Vagina (tissue), 2 donors: ENCODE measurements around the gene MED13L. TPM values are rescaled to one million over a fixed set of nuclear protein-coding genes. Genes with fewer than 3 reads are reported as not detected.

Experiments
- DNase-seq, 2 donors: peaks; one replicate each; pipeline ENCODE4 v3.0.0-alpha.2; 2017; ENCODE audit errors: extremely low spot score in 2 of 2
- H3K27ac ChIP-seq: fragments of 200-600 bp; sonication (generic); one replicate; pipeline ENCODE4 v1.5.1; 2019
- H3K27me3 ChIP-seq: fragments of 200-600 bp; sonication (generic); one replicate; pipeline ENCODE4 v1.5.1; 2019
- H3K36me3 ChIP-seq, 2 donors: fragments of 200-600 bp; sonication (generic); one replicate each; pipeline ENCODE4 v1.5.1; 2017 to 2019
- H3K4me1 ChIP-seq: fragments of 200-600 bp; sonication (generic); one replicate; pipeline ENCODE4 v1.5.1; 2019
- H3K4me3 ChIP-seq, 2 donors: fragments of 200-600 bp; sonication (generic); 1 replicate in 1 of 2; 2 replicates in 1 of 2; pipeline ENCODE4 v1.5.1; 2016 to 2019
- H3K9me3 ChIP-seq: fragments of 200-600 bp; sonication (generic); one replicate; pipeline ENCODE4 v1.5.1; 2019
- POLR2A ChIP-seq, 2 donors: fragments of 450-650 bp; IDR thresholded peaks; one replicate each; pipeline ENCODE4 v1.6.1; 2017; ENCODE audit warnings: antibody characterized with exemption in 2 of 2, mild to moderate bottlenecking in 2 of 2, moderate library complexity in 2 of 2
- POLR2AphosphoS5 ChIP-seq, 2 donors: sonication (generic); formaldehyde crosslinking; IDR thresholded peaks; one replicate each; pipeline ENCODE4 v1.9.0; 2017; ENCODE audit warnings: antibody characterized with exemption in 2 of 2, mild to moderate bottlenecking in 2 of 2, low read depth in 1 of 2; ENCODE audit not compliant: insufficient read depth in 1 of 2
- intact Hi-C: fragments of 100-400 bp; cut with DNase I; formaldehyde crosslinking; loops from one replicate; pipeline ENCODE4 v1.15.1; 2023
- total RNA-seq: library from RNA; depleted of rRNA; stranded (reverse); fragments of >200 nt; gene quantifications from one replicate; pipeline ENCODE4 v1.2.3, GENCODE V29; 2016
- TF ChIP-seq, protein P1 (sequence below), 3 experiments: fragments of 450-650 bp in 2 of 3; fragments of 200-600 bp in 1 of 3; sonication (generic) in 1 of 3; IDR thresholded peaks; one replicate each; pipeline ENCODE4 v1.5.1; 2017 to 2019; ENCODE audit warnings: antibody characterized with exemption in 3 of 3, mild to moderate bottlenecking in 2 of 3, moderate library complexity in 2 of 3

The MED13L gene
- total RNA-seq, 1 donor from 2014 or later, result 161 TPM

DNA sequence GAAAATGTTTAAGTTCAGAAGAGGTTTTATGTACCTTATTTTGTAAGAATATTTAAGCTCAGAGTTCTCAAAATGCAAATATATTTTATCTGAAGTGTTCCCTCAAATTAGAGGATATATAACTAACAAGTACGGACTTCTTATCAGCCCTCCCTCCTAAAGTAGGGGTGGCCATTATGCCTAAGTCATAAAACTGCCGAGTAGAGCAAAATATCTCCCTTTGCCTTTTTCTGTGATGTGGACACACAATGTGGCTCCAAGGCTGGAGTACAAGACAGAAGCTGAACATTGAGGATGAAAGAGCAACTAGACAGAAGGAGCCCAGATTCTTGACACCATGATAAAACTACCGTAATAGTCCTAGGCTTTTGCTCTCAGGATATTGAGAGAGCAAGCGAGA lies 120.9 kb downstream of the MED13L start:
- no peaks in the 10 kb centered on the region for H3K27me3 ChIP-seq
- TF ChIP-seq, protein P1, sequence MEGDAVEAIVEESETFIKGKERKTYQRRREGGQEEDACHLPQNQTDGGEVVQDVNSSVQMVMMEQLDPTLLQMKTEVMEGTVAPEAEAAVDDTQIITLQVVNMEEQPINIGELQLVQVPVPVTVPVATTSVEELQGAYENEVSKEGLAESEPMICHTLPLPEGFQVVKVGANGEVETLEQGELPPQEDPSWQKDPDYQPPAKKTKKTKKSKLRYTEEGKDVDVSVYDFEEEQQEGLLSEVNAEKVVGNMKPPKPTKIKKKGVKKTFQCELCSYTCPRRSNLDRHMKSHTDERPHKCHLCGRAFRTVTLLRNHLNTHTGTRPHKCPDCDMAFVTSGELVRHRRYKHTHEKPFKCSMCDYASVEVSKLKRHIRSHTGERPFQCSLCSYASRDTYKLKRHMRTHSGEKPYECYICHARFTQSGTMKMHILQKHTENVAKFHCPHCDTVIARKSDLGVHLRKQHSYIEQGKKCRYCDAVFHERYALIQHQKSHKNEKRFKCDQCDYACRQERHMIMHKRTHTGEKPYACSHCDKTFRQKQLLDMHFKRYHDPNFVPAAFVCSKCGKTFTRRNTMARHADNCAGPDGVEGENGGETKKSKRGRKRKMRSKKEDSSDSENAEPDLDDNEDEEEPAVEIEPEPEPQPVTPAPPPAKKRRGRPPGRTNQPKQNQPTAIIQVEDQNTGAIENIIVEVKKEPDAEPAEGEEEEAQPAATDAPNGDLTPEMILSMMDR (IDR thresholded peaks at IDR 0.05), result no peak
- TF ChIP-seq POLR2A (IDR thresholded peaks at IDR 0.05) (no peak), POLR2AphosphoS5 (IDR thresholded peaks at IDR 0.05; ENCODE audit: insufficient read depth in 1 of 2, low read depth in 1 of 2) (no peak)

DNA sequence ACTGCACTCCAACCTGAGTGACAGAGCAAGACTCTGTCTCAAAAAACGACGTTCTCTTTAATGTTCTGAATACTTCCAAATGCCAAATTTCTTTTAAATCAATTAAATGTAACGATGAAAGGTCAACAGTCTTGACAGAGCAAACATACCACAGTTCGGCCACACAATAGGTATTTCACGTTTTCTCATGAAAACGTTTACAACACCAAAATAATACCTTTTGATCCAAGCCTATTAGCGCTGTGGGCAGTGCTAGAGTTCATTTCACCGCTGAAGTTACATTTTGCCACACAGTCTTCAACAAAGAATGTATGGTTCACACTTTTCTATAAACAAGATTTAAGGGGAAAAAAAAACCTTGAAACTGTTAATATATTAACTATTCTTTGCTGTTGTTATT lies 122.1 kb downstream of the MED13L start:
- no peaks in the 10 kb centered on the region for H3K9me3 ChIP-seq
- TF ChIP-seq, protein P1 (IDR thresholded peaks at IDR 0.05), result no peak
- TF ChIP-seq POLR2A (IDR thresholded peaks at IDR 0.05) (no peak), POLR2AphosphoS5 (IDR thresholded peaks at IDR 0.05; ENCODE audit: insufficient read depth in 1 of 2, low read depth in 1 of 2) (no peak)
- H3K27me3 ChIP-seq, result no peaks in the 10 kb centered on the region
- intact Hi-C loops, result no loop called here
- H3K27ac ChIP-seq, result no peak overlapping the region
- no peak for DNase-seq
- H3K36me3 ChIP-seq, result no peaks in the 10 kb centered on the region
- H3K4me1 ChIP-seq, result peaks cover 62% of the 10 kb centered on the region
- H3K4me3 ChIP-seq, result no peak overlapping the region

More for the DNA sequence above, 120.9 kb downstream of the MED13L start:
- H3K36me3 ChIP-seq, result no peaks in the 10 kb centered on the region
- no peak overlapping the region for H3K27ac ChIP-seq
- H3K4me1 ChIP-seq, result peaks cover 67% of the 10 kb centered on the region
- intact Hi-C loops, result no loop called here
- no peak for DNase-seq
- no peaks in the 10 kb centered on the region for H3K9me3 ChIP-seq
- H3K4me3 ChIP-seq, result no peak overlapping the region

- TF ChIP-seq POLR2A (IDR thresholded peaks at IDR 0.05) (no peak), POLR2AphosphoS5 (IDR thresholded peaks at IDR 0.05; ENCODE audit: insufficient read depth in 1 of 2, low read depth in 1 of 2) (no peak)
- TF ChIP-seq, protein P1 (IDR thresholded peaks at IDR 0.05), result no peak
- intact Hi-C loops, result no loop called here
- no peak overlapping the region for H3K27ac ChIP-seq
- no peaks in the 10 kb centered on the region for H3K36me3 ChIP-seq
- H3K9me3 ChIP-seq, result no peaks in the 10 kb centered on the region
- H3K4me1 ChIP-seq, result peaks cover 62% of the 10 kb centered on the region
- DNase-seq, result no peak
- no peak overlapping the region for H3K4me3 ChIP-seq
- no peaks in the 10 kb centered on the region for H3K27me3 ChIP-seq
These were observed 123.5 kb downstream of the MED13L start for GRCh38 chr12:116153983-116154382.

DNA sequence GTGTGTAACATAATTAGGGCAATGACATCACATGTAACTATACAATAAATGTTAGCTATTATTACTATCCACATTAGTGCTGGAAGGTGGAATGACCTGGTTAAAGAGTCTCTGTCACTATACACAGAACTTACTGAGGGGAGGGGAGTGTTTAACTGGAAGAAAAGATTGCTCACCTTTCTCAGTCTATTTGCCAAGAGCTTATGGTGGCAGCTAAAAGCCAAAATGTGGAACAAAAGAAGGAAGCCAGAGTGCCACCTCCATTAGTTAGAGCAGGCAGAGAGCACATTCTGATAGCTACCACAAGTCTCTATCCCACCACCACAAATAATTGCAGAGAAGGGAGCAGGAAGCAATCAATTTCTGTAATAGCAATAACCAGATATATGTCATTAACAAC lies 124.4 kb downstream of the MED13L start:
- H3K27ac ChIP-seq, result no peak overlapping the region
- H3K9me3 ChIP-seq, result no peaks in the 10 kb centered on the region
- DNase-seq, result no peak
- TF ChIP-seq POLR2A (IDR thresholded peaks at IDR 0.05), result no peak
- TF ChIP-seq, protein P1 (IDR thresholded peaks at IDR 0.05), result no peak
- TF ChIP-seq POLR2AphosphoS5 (IDR thresholded peaks at IDR 0.05; ENCODE audit: insufficient read depth in 1 of 2, low read depth in 1 of 2), result no peak
- no peak overlapping the region for H3K4me3 ChIP-seq
- peaks cover 60% of the 10 kb centered on the region for H3K4me1 ChIP-seq
- no peaks in the 10 kb centered on the region for H3K36me3 ChIP-seq
- no peaks in the 10 kb centered on the region for H3K27me3 ChIP-seq
- intact Hi-C loops, result no loop called here

GRCh38 chr12:116152268-116152667 lies 125.2 kb downstream of the MED13L start:
- no peaks in the 10 kb centered on the region for H3K36me3 ChIP-seq
- H3K4me1 ChIP-seq, result peaks cover 57% of the 10 kb centered on the region
- TF ChIP-seq POLR2A (IDR thresholded peaks at IDR 0.05) (no peak), POLR2AphosphoS5 (IDR thresholded peaks at IDR 0.05; ENCODE audit: insufficient read depth in 1 of 2, low read depth in 1 of 2) (no peak)
- TF ChIP-seq, protein P1 (IDR thresholded peaks at IDR 0.05), result no peak
- no peaks in the 10 kb centered on the region for H3K9me3 ChIP-seq
- DNase-seq, result no peak
- intact Hi-C loops, result no loop called here
- H3K27me3 ChIP-seq, result no peaks in the 10 kb centered on the region
- H3K4me3 ChIP-seq, result no peak overlapping the region
- no peak overlapping the region for H3K27ac ChIP-seq
